Measurements from ENCODE around the gene TCP11L2. TPM values are rescaled to one million over a fixed set of nuclear protein-coding genes. Genes with fewer than 3 reads are reported as not detected.

Gene TCP11L2
- total RNA-seq, 2 donors from 2014 or later: 13.3 to 45.6 TPM

DNA sequence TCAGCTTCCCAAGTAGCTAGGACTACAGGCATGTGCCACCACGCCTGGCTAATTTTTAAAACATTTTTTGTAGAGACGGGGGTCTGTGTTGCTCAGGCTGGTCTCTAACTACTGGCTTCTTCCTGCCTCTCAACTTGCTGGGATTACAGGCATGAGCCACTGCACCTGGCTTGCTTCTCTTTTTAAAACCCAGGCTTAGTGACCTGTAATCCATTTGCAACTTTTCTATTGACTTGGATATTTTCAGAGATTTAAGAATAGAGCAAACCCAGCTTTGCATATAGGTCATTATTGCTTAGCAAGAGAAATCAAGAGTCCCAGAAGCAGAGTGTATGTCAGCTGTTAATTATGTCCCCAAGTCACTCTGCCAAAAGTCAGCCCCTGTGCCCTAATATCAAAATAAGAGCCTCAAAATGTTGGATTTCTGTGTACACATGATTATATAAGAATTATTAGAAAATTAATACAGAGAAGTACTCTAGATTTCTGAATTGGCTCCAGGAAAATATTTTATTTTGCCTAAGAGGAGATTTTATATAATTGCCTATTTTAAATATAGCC lies 24.9 kb downstream of the TCP11L2 start:
- no peak for DNase-seq
- Histone ChIP-seq H3K27ac (no peak overlapping the region), H3K9ac (ENCODE audit: low read depth in 2 of 2, low read length in 2 of 2) (no peak overlapping the region), H3K27me3 (no peaks in the 10 kb centered on the region), H3K4me1 (no peaks in the 10 kb centered on the region), H3K9me3 (no peaks in the 10 kb centered on the region), H3K4me3 (no peak overlapping the region), H3K36me3 (no peaks in the 10 kb centered on the region)
- intact Hi-C loops (cut with DNase I): no loop called here
- TF ChIP-seq, protein P1, sequence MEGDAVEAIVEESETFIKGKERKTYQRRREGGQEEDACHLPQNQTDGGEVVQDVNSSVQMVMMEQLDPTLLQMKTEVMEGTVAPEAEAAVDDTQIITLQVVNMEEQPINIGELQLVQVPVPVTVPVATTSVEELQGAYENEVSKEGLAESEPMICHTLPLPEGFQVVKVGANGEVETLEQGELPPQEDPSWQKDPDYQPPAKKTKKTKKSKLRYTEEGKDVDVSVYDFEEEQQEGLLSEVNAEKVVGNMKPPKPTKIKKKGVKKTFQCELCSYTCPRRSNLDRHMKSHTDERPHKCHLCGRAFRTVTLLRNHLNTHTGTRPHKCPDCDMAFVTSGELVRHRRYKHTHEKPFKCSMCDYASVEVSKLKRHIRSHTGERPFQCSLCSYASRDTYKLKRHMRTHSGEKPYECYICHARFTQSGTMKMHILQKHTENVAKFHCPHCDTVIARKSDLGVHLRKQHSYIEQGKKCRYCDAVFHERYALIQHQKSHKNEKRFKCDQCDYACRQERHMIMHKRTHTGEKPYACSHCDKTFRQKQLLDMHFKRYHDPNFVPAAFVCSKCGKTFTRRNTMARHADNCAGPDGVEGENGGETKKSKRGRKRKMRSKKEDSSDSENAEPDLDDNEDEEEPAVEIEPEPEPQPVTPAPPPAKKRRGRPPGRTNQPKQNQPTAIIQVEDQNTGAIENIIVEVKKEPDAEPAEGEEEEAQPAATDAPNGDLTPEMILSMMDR (IDR thresholded peaks at IDR 0.05): no peak

DNA sequence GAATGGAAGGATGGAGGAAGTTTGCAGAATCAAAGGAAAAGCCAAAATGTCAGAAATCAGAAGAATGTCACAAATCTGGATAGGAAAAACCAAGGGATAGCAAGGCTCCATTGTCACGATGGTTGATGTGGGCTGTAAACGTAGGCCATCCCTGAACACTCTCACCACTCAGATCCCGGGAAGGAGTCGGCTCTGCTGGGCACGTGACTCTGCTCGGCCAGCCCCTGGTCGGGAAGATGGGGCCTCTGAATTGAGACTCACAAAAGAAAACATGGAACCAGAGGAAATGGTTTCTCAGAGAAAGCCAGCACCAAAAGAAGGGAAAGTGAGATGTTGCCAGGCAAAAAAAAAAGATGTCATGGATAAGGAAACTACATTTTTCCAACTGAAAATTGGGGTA lies 26.2 kb downstream of the TCP11L2 start:
- no peak overlapping the region for H3K4me3 ChIP-seq
- no peak for DNase-seq
- no peak overlapping the region for H3K9ac ChIP-seq (ENCODE audit: low read depth in 2 of 2, low read length in 2 of 2)
- no peaks in the 10 kb centered on the region for H3K36me3 ChIP-seq
- H3K27me3 ChIP-seq: no peaks in the 10 kb centered on the region
- no peaks in the 10 kb centered on the region for H3K9me3 ChIP-seq
- H3K4me1 ChIP-seq: no peaks in the 10 kb centered on the region
- H3K27ac ChIP-seq: no peak overlapping the region
- intact Hi-C loops (cut with DNase I): no loop called here
- TF ChIP-seq, protein P1 (IDR thresholded peaks at IDR 0.05): no peak

DNA sequence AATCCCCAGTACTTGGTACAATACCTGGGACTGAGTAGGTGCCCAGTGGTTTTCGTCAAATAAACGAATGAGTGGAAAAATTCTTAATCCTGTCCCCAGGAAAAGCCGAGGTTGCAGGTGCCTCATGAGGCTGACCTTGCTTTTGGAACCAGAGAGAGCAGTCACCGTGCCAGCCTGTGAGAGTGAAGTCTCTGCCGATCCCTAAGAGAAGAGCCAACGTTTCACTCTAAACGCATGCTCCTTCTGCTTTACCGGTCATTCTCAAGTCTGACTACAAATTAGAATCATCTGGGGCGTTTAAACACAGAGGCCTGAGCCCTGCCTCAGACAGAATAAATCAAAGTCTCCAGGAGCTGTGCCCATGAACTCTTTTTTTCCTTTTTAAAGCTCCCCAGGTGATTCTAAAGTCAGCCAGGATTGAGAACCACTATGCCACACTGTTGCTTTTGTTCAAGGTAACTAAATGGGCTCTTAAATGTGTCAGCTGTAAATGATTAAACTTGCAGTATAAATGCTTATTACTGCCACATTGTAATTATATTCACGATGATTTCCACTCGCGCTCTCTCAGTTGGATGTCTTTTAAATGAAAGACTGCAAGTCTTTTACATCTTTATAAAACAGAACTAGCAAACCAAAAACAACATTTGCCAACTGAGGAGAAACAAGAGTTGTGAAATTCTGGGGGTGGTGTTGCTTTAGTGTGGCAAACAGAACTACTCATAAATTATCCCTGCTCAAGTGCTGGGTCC lies 26.9 kb downstream of the TCP11L2 start:
- Histone ChIP-seq H3K36me3 (no peaks in the 10 kb centered on the region), H3K9ac (ENCODE audit: low read depth in 2 of 2, low read length in 2 of 2) (no peak overlapping the region), H3K4me3 (no peak overlapping the region), H3K9me3 (no peaks in the 10 kb centered on the region), H3K4me1 (no peaks in the 10 kb centered on the region), H3K27ac (no peak overlapping the region), H3K27me3 (no peaks in the 10 kb centered on the region)
- TF ChIP-seq, protein P1 (IDR thresholded peaks at IDR 0.05): no peak
- intact Hi-C loops (cut with DNase I): no loop called here
- no peak for DNase-seq

DNA sequence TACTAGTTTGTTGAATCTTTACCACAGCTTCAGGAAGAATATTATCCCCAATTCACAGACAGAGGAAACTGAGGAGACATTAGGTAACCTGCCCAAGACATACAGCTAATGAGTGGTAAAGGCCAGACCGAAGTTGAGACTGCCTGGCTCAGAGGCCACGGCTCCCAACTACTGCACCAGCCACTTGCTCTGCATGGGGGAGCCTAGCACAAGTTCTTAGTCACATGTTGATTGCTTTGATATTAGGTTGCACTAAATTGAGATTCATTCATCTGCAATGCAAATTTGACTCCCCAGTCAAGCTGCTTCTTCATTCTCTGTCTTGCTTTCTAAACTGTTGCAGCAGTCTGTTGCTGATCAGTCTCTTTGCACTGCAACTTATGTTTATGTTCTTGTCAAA lies 29.1 kb downstream of the TCP11L2 start:
- H3K36me3 ChIP-seq: no peaks in the 10 kb centered on the region
- H3K9me3 ChIP-seq: no peaks in the 10 kb centered on the region
- H3K4me3 ChIP-seq: no peak overlapping the region
- no peaks in the 10 kb centered on the region for H3K4me1 ChIP-seq
- no peak overlapping the region for H3K9ac ChIP-seq (ENCODE audit: low read depth in 2 of 2, low read length in 2 of 2)
- intact Hi-C loops (cut with DNase I): no loop called here
- no peak for DNase-seq
- H3K27me3 ChIP-seq: no peaks in the 10 kb centered on the region
- H3K27ac ChIP-seq: no peak overlapping the region
- TF ChIP-seq, protein P1 (IDR thresholded peaks at IDR 0.05): no peak

DNA sequence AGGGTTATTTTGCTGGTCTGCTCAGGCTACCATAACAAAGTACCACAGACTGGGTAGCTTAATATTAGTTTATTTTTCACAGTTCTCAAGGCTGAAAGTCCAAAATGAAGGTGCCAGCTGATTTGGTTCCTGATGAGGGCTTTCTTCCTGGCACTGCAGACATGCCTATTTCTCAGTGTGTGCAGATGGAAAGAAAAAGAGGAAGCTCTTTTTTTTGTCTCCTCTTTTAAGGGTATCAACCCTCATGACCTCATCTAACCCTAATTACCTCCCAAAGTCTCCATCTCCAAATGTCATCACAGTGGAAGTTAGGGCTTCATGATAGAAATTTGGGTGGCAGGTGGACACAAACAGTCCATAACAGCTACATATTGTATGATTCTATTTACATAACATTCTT lies 30.0 kb downstream of the TCP11L2 start:
- no peak for DNase-seq
- intact Hi-C loops (cut with DNase I): no loop called here
- Histone ChIP-seq H3K9me3 (no peaks in the 10 kb centered on the region), H3K27ac (no peak overlapping the region), H3K27me3 (no peaks in the 10 kb centered on the region), H3K36me3 (no peaks in the 10 kb centered on the region), H3K4me3 (no peak overlapping the region), H3K9ac (ENCODE audit: low read depth in 2 of 2, low read length in 2 of 2) (no peak overlapping the region), H3K4me1 (no peaks in the 10 kb centered on the region)
- TF ChIP-seq, protein P1 (IDR thresholded peaks at IDR 0.05): no peak
